ENCODE results near the gene TRMO.

TRMO gene

GRCh38 chr9:97928986-97929604, 6.8 kb upstream of the TRMO start:
- DNase-seq: no peak
- ATAC-seq: no peak
- no peaks in the 10 kb centered on the region for H3K36me3 Mint-ChIP-seq (ENCODE audit: low read depth)
- peak overlapping the region; percentile 61 for H3K4me3 Mint-ChIP-seq
- H3K9me3 Mint-ChIP-seq: no peaks in the 10 kb centered on the region
- no peak overlapping the region for H3K27ac Mint-ChIP-seq
- H3K4me1 Mint-ChIP-seq: peaks cover 39% of the 10 kb centered on the region
- H3K27me3 Mint-ChIP-seq: no peaks in the 10 kb centered on the region

GRCh38 chr9:97925497-97926334, 3.4 kb upstream of the TRMO start:
- ATAC-seq (no peak), DNase-seq (no peak)
- Mint-ChIP-seq H3K9me3 (no peaks in the 10 kb centered on the region), H3K27ac (no peak overlapping the region), H3K36me3 (ENCODE audit: low read depth) (peaks cover 10% of the 10 kb centered on the region), H3K4me3 (no peak overlapping the region), H3K27me3 (peaks cover 7% of the 10 kb centered on the region), H3K4me1 (peaks cover 49% of the 10 kb centered on the region)

- Mint-ChIP-seq H3K36me3 (ENCODE audit: low read depth) (peaks cover 10% of the 10 kb centered on the region), H3K27me3 (peaks cover 7% of the 10 kb centered on the region), H3K4me3 (no peak overlapping the region), H3K9me3 (no peaks in the 10 kb centered on the region), H3K27ac (peak overlapping the region; percentile 14), H3K4me1 (peaks cover 49% of the 10 kb centered on the region)
- DNase-seq (no peak), ATAC-seq (no peak)
Observed at GRCh38 chr9:97924386-97924785, 2.1 kb upstream of the TRMO start.

- Mint-ChIP-seq H3K4me3 (peak overlapping the region; percentile 90), H3K27ac (peak overlapping the region; percentile 99), H3K4me1 (peaks cover 52% of the 10 kb centered on the region), H3K9me3 (no peaks in the 10 kb centered on the region), H3K36me3 (ENCODE audit: low read depth) (peaks cover 10% of the 10 kb centered on the region), H3K27me3 (peaks cover 7% of the 10 kb centered on the region)
- ATAC-seq (peak; percentile 51), DNase-seq (peak; percentile 69)
Observed at GRCh38 chr9:97923529-97924108, 1.3 kb upstream of the TRMO start.

GRCh38 chr9:97919217-97919813, 3.0 kb downstream of the TRMO start:
- Mint-ChIP-seq H3K27ac (peak overlapping the region; percentile 74), H3K4me3 (peak overlapping the region; percentile 64), H3K9me3 (no peaks in the 10 kb centered on the region), H3K27me3 (peaks cover 7% of the 10 kb centered on the region), H3K36me3 (ENCODE audit: low read depth) (peaks cover 25% of the 10 kb centered on the region), H3K4me1 (peaks cover 60% of the 10 kb centered on the region)
- DNase-seq (no peak), ATAC-seq (no peak)

- H3K36me3 Mint-ChIP-seq (ENCODE audit: low read depth): peaks cover 30% of the 10 kb centered on the region
- peaks cover 7% of the 10 kb centered on the region for H3K27me3 Mint-ChIP-seq
- H3K27ac Mint-ChIP-seq: peak overlapping the region; percentile 74
- peak overlapping the region; percentile 64 for H3K4me3 Mint-ChIP-seq
- peaks cover 53% of the 10 kb centered on the region for H3K4me1 Mint-ChIP-seq
- H3K9me3 Mint-ChIP-seq: no peaks in the 10 kb centered on the region
- DNase-seq (no peak), ATAC-seq (no peak)
Observed at GRCh38 chr9:97918611-97919010, 3.7 kb downstream of the TRMO start.

GRCh38 chr9:97911970-97912369, 10.3 kb downstream of the TRMO start:
- H3K36me3 Mint-ChIP-seq (ENCODE audit: low read depth): peaks cover 57% of the 10 kb centered on the region
- H3K4me3 Mint-ChIP-seq: no peak overlapping the region
- ATAC-seq: no peak
- no peak for DNase-seq
- H3K4me1 Mint-ChIP-seq: peaks cover 39% of the 10 kb centered on the region
- no peaks in the 10 kb centered on the region for H3K27me3 Mint-ChIP-seq
- H3K27ac Mint-ChIP-seq: no peak overlapping the region
- no peaks in the 10 kb centered on the region for H3K9me3 Mint-ChIP-seq

GRCh38 chr9:97911528-97911927, 10.8 kb downstream of the TRMO start:
- Mint-ChIP-seq H3K27ac (no peak overlapping the region), H3K27me3 (no peaks in the 10 kb centered on the region), H3K4me3 (no peak overlapping the region), H3K9me3 (no peaks in the 10 kb centered on the region), H3K36me3 (ENCODE audit: low read depth) (peaks cover 56% of the 10 kb centered on the region), H3K4me1 (peaks cover 41% of the 10 kb centered on the region)
- ATAC-seq (no peak), DNase-seq (no peak)

GRCh38 chr9:97910357-97910756, 11.9 kb downstream of the TRMO start:
- no peaks in the 10 kb centered on the region for H3K27me3 Mint-ChIP-seq
- ATAC-seq (no peak), DNase-seq (no peak)
- no peak overlapping the region for H3K4me3 Mint-ChIP-seq
- peak overlapping the region; percentile 33 for H3K27ac Mint-ChIP-seq
- peaks cover 57% of the 10 kb centered on the region for H3K36me3 Mint-ChIP-seq (ENCODE audit: low read depth)
- H3K9me3 Mint-ChIP-seq: no peaks in the 10 kb centered on the region
- peaks cover 52% of the 10 kb centered on the region for H3K4me1 Mint-ChIP-seq

- peaks cover 51% of the 10 kb centered on the region for H3K36me3 Mint-ChIP-seq (ENCODE audit: low read depth)
- peaks cover 63% of the 10 kb centered on the region for H3K4me1 Mint-ChIP-seq
- ATAC-seq (no peak), DNase-seq (no peak)
- no peak overlapping the region for H3K4me3 Mint-ChIP-seq
- H3K27me3 Mint-ChIP-seq: no peaks in the 10 kb centered on the region
- H3K9me3 Mint-ChIP-seq: no peaks in the 10 kb centered on the region
- peak overlapping the region; percentile 53 for H3K27ac Mint-ChIP-seq
Observed at GRCh38 chr9:97908705-97909104, 13.6 kb downstream of the TRMO start.

- H3K4me1 Mint-ChIP-seq: peaks cover 73% of the 10 kb centered on the region
- peak overlapping the region; percentile 69 for H3K27ac Mint-ChIP-seq
- H3K36me3 Mint-ChIP-seq (ENCODE audit: low read depth): peaks cover 45% of the 10 kb centered on the region
- H3K9me3 Mint-ChIP-seq: no peaks in the 10 kb centered on the region
- ATAC-seq (no peak), DNase-seq (no peak)
- H3K4me3 Mint-ChIP-seq: no peak overlapping the region
- no peaks in the 10 kb centered on the region for H3K27me3 Mint-ChIP-seq
Observed at GRCh38 chr9:97907632-97908031, 14.7 kb downstream of the TRMO start.

- H3K27ac Mint-ChIP-seq: peak overlapping the region; percentile 87
- peaks cover 76% of the 10 kb centered on the region for H3K4me1 Mint-ChIP-seq
- H3K27me3 Mint-ChIP-seq: no peaks in the 10 kb centered on the region
- DNase-seq (no peak), ATAC-seq (no peak)
- peaks cover 39% of the 10 kb centered on the region for H3K36me3 Mint-ChIP-seq (ENCODE audit: low read depth)
- no peak overlapping the region for H3K4me3 Mint-ChIP-seq
- no peaks in the 10 kb centered on the region for H3K9me3 Mint-ChIP-seq
Observed at GRCh38 chr9:97907046-97907445, 15.3 kb downstream of the TRMO start.

- peaks cover 34% of the 10 kb centered on the region for H3K36me3 Mint-ChIP-seq (ENCODE audit: low read depth)
- H3K9me3 Mint-ChIP-seq: no peaks in the 10 kb centered on the region
- H3K27ac Mint-ChIP-seq: peak overlapping the region; percentile 87
- no peaks in the 10 kb centered on the region for H3K27me3 Mint-ChIP-seq
- peak overlapping the region; percentile 67 for H3K4me3 Mint-ChIP-seq
- ATAC-seq: no peak
- DNase-seq: no peak
- H3K4me1 Mint-ChIP-seq: peaks cover 78% of the 10 kb centered on the region
Observed at GRCh38 chr9:97906236-97906831, 16.0 kb downstream of the TRMO start.

- H3K9me3 Mint-ChIP-seq: no peaks in the 10 kb centered on the region
- peaks cover 33% of the 10 kb centered on the region for H3K36me3 Mint-ChIP-seq (ENCODE audit: low read depth)
- DNase-seq (no peak), ATAC-seq (peak; percentile 66)
- peak overlapping the region; percentile 67 for H3K4me3 Mint-ChIP-seq
- H3K4me1 Mint-ChIP-seq: peaks cover 80% of the 10 kb centered on the region
- no peaks in the 10 kb centered on the region for H3K27me3 Mint-ChIP-seq
- peak overlapping the region; percentile 75 for H3K27ac Mint-ChIP-seq
Observed at GRCh38 chr9:97905228-97905627, 17.1 kb downstream of the TRMO start.

All from activated naive CD8-positive, alpha-beta T cell treated with anti-CD3 and anti-CD28 coated beads, Interleukin-2, amount 50 U/mL, for 24 hours (primary cell).